Motor neuron (in vitro differentiated cells): Measurements from ENCODE around the gene SYT6. TPM values are rescaled to one million over a fixed set of nuclear protein-coding genes. Genes with fewer than 3 reads are reported as not detected.
"Not testable (repeated sequence)": the region's sequence is repeated elsewhere in the genome, so short reads cannot be mapped to it uniquely, and the experiment has no call there.

ENCODE experiments used
- ATAC-seq, 8 experiments: fragments of 200-7000 bp; cut with Tn5 transposase; replicated peaks in 6 of 8; 2 replicates each; pipeline ENCODE4 v1.8.0; 2021; ENCODE audit warnings: mild to moderate bottlenecking in 8 of 8, moderate library complexity in 8 of 8
- H3K27ac ChIP-seq, 2 donors: fragments of 250-450 bp; sonication (Bioruptor Pico); 2 replicates each; pipeline ENCODE4 v1.9.0; 2021; ENCODE audit warnings: antibody characterized with exemption in 2 of 2, mild to moderate bottlenecking in 2 of 2, moderate library complexity in 1 of 2
- H3K4me1 ChIP-seq, 2 donors: fragments of 250-450 bp; sonication (Bioruptor Pico); replicated peaks in 1 of 2; 2 replicates each; pipeline ENCODE4 v1.6.1; 2021; ENCODE audit warnings: antibody characterized with exemption in 2 of 2, mild to moderate bottlenecking in 2 of 2, moderate library complexity in 1 of 2
- H3K4me3 ChIP-seq, 5 donors: fragments of 250-450 bp; sonication (Bioruptor Pico); 2 replicates each; pipeline ENCODE4 v1.9.0; 2021; ENCODE audit warnings: antibody characterized with exemption in 5 of 5, mild to moderate bottlenecking in 5 of 5, moderate library complexity in 4 of 5
- WGBS, 10 experiments: fragments of 450-650 bp; shearing (Covaris generic); methylation state at CpG; one replicate each; pipeline ENCODE4 v1.0.0; 2022; 5-methylcytosine and 5-hydroxymethylcytosine counted together
- in situ Hi-C, 9 experiments: fragments of 400-800 bp; cut with MboI; loops; one replicate each; pipeline ENCODE4 v1.15.0; 2021; ENCODE audit warnings: low sequenced_read_pairs in 9 of 9, low pct_unique_long_range_greater_than_20kb in 2 of 9; ENCODE audit not compliant: unreplicated experiment in 9 of 9
- total RNA-seq, 8 experiments: library from RNA; unstranded; fragments of 300-600 nt; gene quantifications; 2 replicates each; pipeline versions ENCODE4 v1.2.3 to v1.2.4, GENCODE V29; 2022

SYT6 gene
- total RNA-seq, 8 experiments from 2014 or later = 0.10 to 13.9 (median 10.7) TPM; not detected in 1

DNA sequence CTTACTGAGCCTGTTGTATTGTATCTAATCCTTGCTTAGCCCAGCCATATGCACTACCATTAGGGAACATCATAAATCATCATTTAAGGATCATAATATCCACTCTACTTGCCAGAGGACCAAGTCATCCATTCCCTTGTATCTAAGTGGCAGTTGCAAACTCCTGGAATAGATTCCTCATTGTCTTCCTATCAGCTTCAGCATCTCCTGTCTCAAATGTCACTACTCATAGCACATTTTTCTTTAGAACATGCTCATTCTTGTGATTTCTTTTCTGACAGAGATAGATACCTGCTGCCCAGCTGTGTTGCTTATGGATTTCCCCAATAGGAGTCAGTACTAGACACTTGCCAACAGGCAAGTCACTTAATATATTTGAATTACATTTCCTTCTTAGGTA is 90.1 kb downstream of the SYT6 start:
- in situ Hi-C loops = loop anchor here in 1 of 9 experiments (25.0 kb wide), 1 partner anchor 99 kb away; the partner anchor contains the start of gene SYT6
- Histone ChIP-seq H3K27ac (no peak overlapping the region), H3K4me3 (no peak overlapping the region), H3K4me1 (peaks cover 14 to 23% of the 10 kb centered on the region in 2 donors)
- ATAC-seq = peak in 2 of 8 experiments; percentile 23 to 24

DNA sequence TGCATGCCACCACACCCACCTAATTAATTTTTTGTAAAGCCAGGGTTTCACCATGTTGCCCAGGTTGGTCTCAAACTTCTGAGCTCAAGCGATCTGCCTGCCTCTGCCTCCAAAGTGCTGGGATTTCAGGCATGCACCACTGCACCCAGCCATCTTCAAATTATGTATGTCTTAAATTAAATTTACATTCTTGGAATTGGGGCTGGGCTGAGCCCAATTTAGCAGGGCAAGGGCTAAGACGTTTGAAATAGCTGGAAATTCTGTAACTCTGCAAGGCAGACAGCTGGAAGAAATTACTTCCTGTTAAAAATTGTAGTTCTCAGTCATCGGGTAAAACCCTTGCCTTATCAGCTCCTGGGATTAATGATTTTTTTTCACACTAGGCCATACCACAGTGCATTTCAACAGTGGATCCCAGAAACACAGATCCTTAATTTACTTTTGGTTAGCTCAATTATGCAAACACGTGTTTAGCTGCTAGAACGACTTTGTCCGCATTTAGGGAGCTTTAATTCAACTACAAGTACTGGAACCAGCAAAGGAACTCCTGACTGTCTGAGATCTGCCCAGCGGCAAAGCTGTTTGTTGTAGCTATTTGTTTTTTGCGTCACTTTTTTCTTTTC is 91.1 kb downstream of the SYT6 start:
- no peak overlapping the region for H3K27ac ChIP-seq
- peak in 3 of 8 experiments; percentile 29 to 79 (median 57) for ATAC-seq
- no peak overlapping the region for H3K4me3 ChIP-seq
- in situ Hi-C loops = loop anchor here in 1 of 9 experiments (25.0 kb wide), 1 partner anchor 100 kb away; the partner anchor contains the start of gene SYT6
- 6 to 100% (median 63%) methylated on average over 1 to 8 of the region's 8 CpGs for WGBS, 10 experiments
- H3K4me1 ChIP-seq = peaks cover 14 to 30% of the 10 kb centered on the region in 2 donors

DNA sequence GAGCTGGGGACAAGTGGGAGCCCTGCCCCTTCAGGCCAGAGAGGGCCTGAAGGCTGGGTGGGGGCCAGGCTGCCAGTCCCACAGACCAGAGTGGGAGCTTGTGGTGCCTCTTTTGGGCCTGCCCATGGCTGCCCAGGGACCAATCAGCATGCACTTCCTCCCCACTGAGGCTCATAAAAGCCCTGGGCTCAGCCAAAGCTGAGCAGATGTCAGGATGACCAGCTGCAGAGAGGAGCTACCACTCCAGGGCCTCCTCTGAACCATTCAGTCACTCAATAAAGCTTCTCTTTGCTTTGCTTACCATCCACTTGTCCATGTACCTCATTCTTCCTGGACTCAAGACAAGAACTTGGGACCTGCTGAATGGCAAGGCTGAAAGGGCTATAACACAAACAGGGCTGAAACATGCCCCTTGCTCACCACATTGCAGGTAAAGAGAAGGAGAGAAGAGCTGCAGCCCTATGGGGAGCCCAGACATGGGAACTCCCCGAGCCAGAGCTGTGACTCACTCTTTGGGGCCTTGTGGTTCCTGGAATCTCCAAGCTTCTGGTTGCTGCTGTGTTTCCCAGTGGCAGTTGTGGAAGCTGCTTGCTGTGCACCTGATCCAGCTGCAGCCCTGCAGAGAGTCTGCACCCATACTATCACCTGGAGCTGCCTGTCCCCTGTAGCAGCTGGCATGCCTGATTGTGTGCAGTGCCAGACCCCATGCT is 92.4 kb downstream of the SYT6 start:
- in situ Hi-C loops = loop anchor here in 1 of 9 experiments (25.0 kb wide), 1 partner anchor 101 kb away; the partner anchor contains the start of gene SYT6
- ATAC-seq = peak in 2 of 8 experiments; percentile 77 to 89
- H3K4me1 ChIP-seq = peaks cover 14 to 30% of the 10 kb centered on the region in 2 donors
- H3K27ac ChIP-seq = no peak overlapping the region
- no peak overlapping the region for H3K4me3 ChIP-seq
- WGBS, 10 experiments = 0 to 70% (median 58%) methylated on average over 1 of the region's 1 CpG; no CpG with 5 or more reads in 6 of the 10 experiments

DNA sequence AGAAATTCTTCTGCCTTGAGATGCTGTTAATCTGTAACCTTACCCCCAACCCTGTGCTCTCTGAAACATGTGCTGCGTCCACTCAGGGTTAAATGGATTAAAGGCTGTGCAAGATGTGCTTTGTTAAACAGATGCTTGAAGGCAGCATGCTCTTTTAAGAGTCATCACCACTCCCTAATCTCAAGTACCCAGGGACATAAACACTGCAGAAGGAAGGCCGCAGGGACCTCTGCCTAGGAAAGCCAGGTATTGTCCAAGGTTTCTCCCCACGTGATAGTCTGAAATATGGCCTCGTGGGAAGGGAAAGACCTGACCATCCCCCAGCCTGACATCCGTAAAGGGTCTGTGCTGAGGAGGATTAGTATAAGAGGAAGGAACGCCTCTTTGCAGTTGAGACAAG is 95.4 kb downstream of the SYT6 start:
- in situ Hi-C loops = loop anchor here in 1 of 9 experiments (25.0 kb wide), 1 partner anchor 104 kb away; the partner anchor contains the start of gene SYT6
- 33 to 63% (median 40%) methylated on average over 1 to 4 of the region's 6 CpGs; no CpG with 5 or more reads in 2 of the 10 experiments for WGBS, 10 experiments
- ATAC-seq, H3K4me3 ChIP-seq, H3K27ac ChIP-seq: not testable (repeated sequence)
- H3K4me1 ChIP-seq = peaks cover 8 to 19% of the 10 kb centered on the region in 2 donors

DNA sequence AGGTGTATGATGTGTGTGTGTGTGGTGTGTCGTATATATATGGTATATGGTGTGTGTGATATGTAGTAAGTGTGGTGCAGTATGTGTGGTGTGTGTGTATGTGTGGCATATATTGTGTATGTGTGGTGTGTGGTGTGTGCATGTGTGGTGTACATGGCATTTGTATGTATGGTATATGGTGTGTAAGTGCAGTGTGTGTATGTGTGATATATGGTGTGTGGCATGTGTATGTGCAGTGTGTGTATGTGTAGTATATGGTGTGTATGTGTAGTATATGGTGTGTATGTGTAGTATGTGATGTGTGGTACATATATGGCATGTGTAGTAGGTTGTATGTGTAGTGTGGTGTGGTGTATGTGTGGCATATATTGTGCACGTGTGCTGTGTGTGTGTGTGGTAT is 99.5 kb downstream of the SYT6 start:
- no peak for ATAC-seq
- H3K4me1 ChIP-seq = peaks cover 3 to 13% of the 10 kb centered on the region in 2 donors
- H3K4me3 ChIP-seq = no peak overlapping the region
- 57 to 100% (median 92%) methylated on average over 1 to 2 of the region's 2 CpGs; no CpG with 5 or more reads in 4 of the 10 experiments for WGBS, 10 experiments
- no peak overlapping the region for H3K27ac ChIP-seq
- in situ Hi-C loops = loop anchor here in 1 of 9 experiments (25.0 kb wide), 1 partner anchor 108 kb away; the partner anchor contains the start of gene SYT6

- Histone ChIP-seq H3K4me1 (peaks cover 4 to 13% of the 10 kb centered on the region in 2 donors), H3K27ac (no peak overlapping the region), H3K4me3 (no peak overlapping the region)
- 0 to 50% (median 35%) methylated on average over 1 of the region's 1 CpG; no CpG with 5 or more reads in 4 of the 10 experiments for WGBS, 10 experiments
- in situ Hi-C loops = no loop called here
- ATAC-seq = peak in 3 of 8 experiments; percentile 21 to 61 (median 49)
Measured at GRCh38 chr1:114048232-114048631, 105.4 kb downstream of the SYT6 start.

GRCh38 chr1:114043548-114043947 is 110.1 kb downstream of the SYT6 start:
- H3K4me3 ChIP-seq = no peak overlapping the region
- 27 to 89% (median 74%) methylated on average over 1 to 5 of the region's 5 CpGs for WGBS, 10 experiments
- H3K27ac ChIP-seq = no peak overlapping the region
- in situ Hi-C loops = no loop called here
- peaks cover 10 to 25% of the 10 kb centered on the region in 2 donors for H3K4me1 ChIP-seq
- peak in 1 of 8 experiments; percentile 56 for ATAC-seq

DNA sequence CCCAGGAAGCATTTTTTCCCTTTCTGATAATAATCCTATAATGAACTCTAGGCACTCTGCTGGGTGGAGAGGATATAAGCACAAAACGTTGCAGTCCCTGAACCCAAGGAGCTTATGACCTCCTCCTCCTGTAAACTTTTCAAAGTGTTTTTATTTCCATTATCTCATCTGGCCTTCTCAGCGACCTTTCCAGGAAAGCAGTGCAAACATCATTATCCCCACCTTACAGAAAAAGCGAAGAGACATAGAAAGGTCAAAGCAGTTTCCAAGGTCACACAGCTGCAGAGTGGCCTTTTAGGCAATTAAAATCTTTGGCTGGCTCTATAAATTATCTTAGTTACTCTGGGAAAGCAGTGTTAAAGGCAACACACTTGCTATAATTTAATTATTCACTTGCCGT is 110.6 kb downstream of the SYT6 start:
- Histone ChIP-seq H3K4me1 (peaks cover 15 to 25% of the 10 kb centered on the region in 2 donors), H3K27ac (no peak overlapping the region), H3K4me3 (no peak overlapping the region)
- peak in 2 of 8 experiments; percentile 7 to 64 for ATAC-seq
- 11 to 64% (median 38%) methylated on average over 1 to 4 of the region's 4 CpGs; no CpG with 5 or more reads in 1 of the 10 experiments for WGBS, 10 experiments
- in situ Hi-C loops = no loop called here

- Histone ChIP-seq H3K4me1 (peaks cover 16 to 25% of the 10 kb centered on the region in 2 donors), H3K27ac (no peak overlapping the region), H3K4me3 (no peak overlapping the region)
- in situ Hi-C loops = no loop called here
- 38 to 95% (median 66%) methylated on average over 1 to 4 of the region's 4 CpGs; no CpG with 5 or more reads in 2 of the 10 experiments for WGBS, 10 experiments
- no peak for ATAC-seq
Measured at GRCh38 chr1:114040273-114041015, 113.2 kb downstream of the SYT6 start.

Other genes with a start within 250 kb of the SYT6 start
- gene AP4B1, start 249.1 kb downstream of the SYT6 start, total RNA-seq = 10 to 100 TPM; 15.3 to 45.2 (median 24.7) TPM
- gene DCLRE1B, start 248.5 kb downstream of the SYT6 start, total RNA-seq = 10 to 100 TPM in 1 of 8 experiments, 1 to 10 TPM in 7; 1.6 to 14.2 (median 6.4) TPM
- gene HIPK1, start 224.5 kb downstream of the SYT6 start, total RNA-seq = 10 to 100 TPM; 12.5 to 59.5 (median 30.9) TPM
- gene OLFML3, start 174.4 kb downstream of the SYT6 start, total RNA-seq = 100 to 1,000 TPM in 1 of 8 experiments, 10 to 100 TPM in 1, 1 to 10 TPM in 4, under 1 TPM in 2; 0.27 to 172 (median 3.8) TPM